H9 (cell line): Measurements from ENCODE around the gene TNFRSF6B. TPM values are rescaled to one million over a fixed set of nuclear protein-coding genes. Genes with fewer than 3 reads are reported as not detected.

Experiments
- DNase-seq: peaks from one replicate; pipeline ENCODE4 v3.0.0-alpha.2; 2017
- H2AFZ ChIP-seq: one replicate; pipeline ENCODE4 v1.6.1; 2013; ENCODE audit warnings: mild to moderate bottlenecking, low read length, control low read depth, moderate library complexity
- H2AK5ac ChIP-seq: 2 replicates; pipeline ENCODE4 v1.6.1; 2013; ENCODE audit warnings: low read length, control low read depth, mixed read lengths; ENCODE audit not compliant: insufficient read length
- H2BK120ac ChIP-seq: one replicate; pipeline ENCODE4 v1.6.1; 2013; ENCODE audit warnings: low read depth, mild to moderate bottlenecking, low read length, control low read depth, inconsistent platforms; ENCODE audit not compliant: poor library complexity, severe bottlenecking
- H2BK12ac ChIP-seq: 2 replicates; pipeline ENCODE4 v1.6.1; 2013; ENCODE audit warnings: low read length, control low read depth, mixed read lengths, low read depth; ENCODE audit not compliant: insufficient read length
- H2BK15ac ChIP-seq: 2 replicates; pipeline ENCODE4 v1.6.1; 2013; ENCODE audit warnings: low read depth, low read length, control low read depth
- H2BK20ac ChIP-seq: one replicate; pipeline ENCODE4 v1.6.1; 2013; ENCODE audit warnings: low read depth, mild to moderate bottlenecking, low read length, control low read depth, inconsistent platforms; ENCODE audit not compliant: poor library complexity, severe bottlenecking
- H2BK5ac ChIP-seq: 2 replicates; pipeline ENCODE4 v1.6.1; 2013; ENCODE audit warnings: low read length, control low read depth, mixed read lengths; ENCODE audit not compliant: insufficient read length
- H3K14ac ChIP-seq: 2 replicates; pipeline ENCODE4 v1.6.1; 2013; ENCODE audit warnings: low read length, control low read depth; ENCODE audit not compliant: insufficient read depth
- H3K18ac ChIP-seq: 2 replicates; pipeline ENCODE4 v1.6.1; 2013; ENCODE audit warnings: low read depth, mild to moderate bottlenecking, mixed read lengths, low read length, control low read depth; ENCODE audit not compliant: insufficient read length
- H3K23ac ChIP-seq: 2 replicates; pipeline ENCODE4 v1.6.1; 2013; ENCODE audit warnings: low read length, control low read depth, mixed read lengths, low read depth; ENCODE audit not compliant: insufficient read length
- H3K23me2 ChIP-seq: 2 replicates; pipeline ENCODE4 v1.6.1; 2013; ENCODE audit warnings: low read depth, mild to moderate bottlenecking, mixed read lengths, low read length, control low read depth; ENCODE audit not compliant: insufficient read length, poor library complexity, severe bottlenecking
- H3K27ac ChIP-seq: 2 replicates; pipeline ENCODE4 v1.5.1; 2013; ENCODE audit warnings: low read length, control low read depth, mixed read lengths, low read depth; ENCODE audit not compliant: insufficient read length
- H3K27me3 ChIP-seq: 2 replicates; pipeline ENCODE4 v1.6.1; 2013; ENCODE audit warnings: low read length, control low read depth, inconsistent platforms; ENCODE audit not compliant: insufficient read depth
- H3K4ac ChIP-seq: 2 replicates; pipeline ENCODE4 v1.6.1; 2013; ENCODE audit warnings: low read depth, mild to moderate bottlenecking, control low read depth, inconsistent platforms, low read length, moderate library complexity
- H3K4me1 ChIP-seq: 2 replicates; pipeline ENCODE4 v1.6.1; 2013; ENCODE audit warnings: low read length, control low read depth, inconsistent platforms; ENCODE audit not compliant: insufficient read depth
- H3K4me2 ChIP-seq: 2 replicates; pipeline ENCODE4 v1.6.1; 2013; ENCODE audit warnings: low read length, control low read depth, mixed read lengths; ENCODE audit not compliant: insufficient read length, insufficient read depth
- H3K56ac ChIP-seq: 2 replicates; pipeline ENCODE4 v1.6.1; 2013; ENCODE audit warnings: low read depth, mild to moderate bottlenecking, mixed read lengths, low read length, control low read depth; ENCODE audit not compliant: insufficient read length
- H3K79me1 ChIP-seq: 2 replicates; pipeline ENCODE4 v1.6.1; 2013; ENCODE audit warnings: low read depth, mild to moderate bottlenecking, moderate library complexity, low read length, control low read depth, inconsistent platforms; ENCODE audit not compliant: insufficient read depth, poor library complexity, severe bottlenecking
- H3K79me2 ChIP-seq: 2 replicates; pipeline ENCODE4 v1.6.1; 2013; ENCODE audit warnings: low read length, control low read depth, inconsistent platforms; ENCODE audit not compliant: insufficient read depth
- H3K9ac ChIP-seq: 2 replicates; pipeline ENCODE4 v1.6.1; 2013; ENCODE audit warnings: low read length, control low read depth, mixed read lengths; ENCODE audit not compliant: insufficient read length; ENCODE audit errors: extremely low read depth
- H3K9me3 ChIP-seq: one replicate; pipeline ENCODE4 v1.6.1; 2013; ENCODE audit warnings: low read depth, low read length, inconsistent platforms; ENCODE audit not compliant: control insufficient read depth
- H3T11ph ChIP-seq: one replicate; pipeline ENCODE4 v1.6.1; 2013; ENCODE audit warnings: mild to moderate bottlenecking, low read length, control low read depth, inconsistent platforms
- H4K20me1 ChIP-seq: one replicate; pipeline ENCODE4 v1.6.1; 2013; ENCODE audit not compliant: control insufficient read depth, insufficient read length, insufficient read depth
- H4K5ac ChIP-seq: 2 replicates; pipeline ENCODE4 v1.6.1; 2013; ENCODE audit warnings: low read depth, mild to moderate bottlenecking, mixed read lengths, low read length, control low read depth; ENCODE audit not compliant: insufficient read length
- H4K8ac ChIP-seq: replicated peaks from 2 replicates; pipeline ENCODE4 v1.6.1; 2013; ENCODE audit warnings: low read length, control low read depth, mixed read lengths, low read depth; ENCODE audit not compliant: insufficient read length
- H4K91ac ChIP-seq: 2 replicates; pipeline ENCODE4 v1.6.1; 2013; ENCODE audit warnings: low read depth, mild to moderate bottlenecking, moderate library complexity, mixed read lengths, low read length, control low read depth; ENCODE audit not compliant: insufficient read length
- H3K27ac Mint-ChIP-seq, 3 experiments: 2 replicates in 2 of 3; 3 replicates in 1 of 3; pipeline ENCODE4 v1.8.0; 2020 to 2021; ENCODE audit warnings: mixed read lengths in 3 of 3, mild to moderate bottlenecking in 1 of 3, moderate library complexity in 1 of 3
- H3K27me3 Mint-ChIP-seq: 2 replicates; pipeline ENCODE4 v1.8.0; 2021; ENCODE audit warnings: low read depth, mild to moderate bottlenecking, moderate library complexity, mixed read lengths
- H3K36me3 Mint-ChIP-seq, 3 experiments: 2 replicates in 2 of 3; 3 replicates in 1 of 3; pipeline ENCODE4 v1.8.0; 2020 to 2021; ENCODE audit warnings: low read depth in 3 of 3, mixed read lengths in 3 of 3; ENCODE audit not compliant: insufficient read depth in 1 of 3
- H3K4me1 Mint-ChIP-seq, 2 experiments: 2 replicates each; pipeline ENCODE4 v1.8.0; 2020; ENCODE audit warnings: mixed read lengths in 2 of 2
- H3K4me3 Mint-ChIP-seq, 2 experiments: 2 replicates in 1 of 2; 3 replicates in 1 of 2; pipeline ENCODE4 v1.8.0; 2020 to 2021; ENCODE audit warnings: mild to moderate bottlenecking in 2 of 2, mixed read lengths in 2 of 2, moderate library complexity in 1 of 2
- H3K9me3 Mint-ChIP-seq, 2 experiments: 2 replicates in 1 of 2; 3 replicates in 1 of 2; pipeline ENCODE4 v1.8.0; 2020; ENCODE audit warnings: mild to moderate bottlenecking in 2 of 2, mixed read lengths in 2 of 2, moderate library complexity in 1 of 2
- WGBS: extraction: QIAGEN DNeasy Blood & Tissue Kit; methylation state at CpG from one replicate; pipeline ENCODE4 v1.1.7; 2013; ENCODE audit warnings: missing lambda C conversion rate, low lambda C conversion rate, mixed read lengths; ENCODE audit not compliant: insufficient read length; ENCODE audit errors: extremely low coverage; 5-methylcytosine and 5-hydroxymethylcytosine counted together
- total RNA-seq: library from RNA; stranded (reverse); gene quantifications from 2 replicates; pipeline ENCODE4 v1.2.1, GENCODE V29; 2021
- TF ChIP-seq, protein P1 (sequence below): fragments of 200-600 bp; sonication (generic); conservative IDR thresholded peaks from 3 replicates; pipeline ENCODE4 v1.8.0; 2021; ENCODE audit warnings: antibody characterized with exemption, mild to moderate bottlenecking

Gene TNFRSF6B
- total RNA-seq, 1 experiment from 2014 or later, result not detected

DNA sequence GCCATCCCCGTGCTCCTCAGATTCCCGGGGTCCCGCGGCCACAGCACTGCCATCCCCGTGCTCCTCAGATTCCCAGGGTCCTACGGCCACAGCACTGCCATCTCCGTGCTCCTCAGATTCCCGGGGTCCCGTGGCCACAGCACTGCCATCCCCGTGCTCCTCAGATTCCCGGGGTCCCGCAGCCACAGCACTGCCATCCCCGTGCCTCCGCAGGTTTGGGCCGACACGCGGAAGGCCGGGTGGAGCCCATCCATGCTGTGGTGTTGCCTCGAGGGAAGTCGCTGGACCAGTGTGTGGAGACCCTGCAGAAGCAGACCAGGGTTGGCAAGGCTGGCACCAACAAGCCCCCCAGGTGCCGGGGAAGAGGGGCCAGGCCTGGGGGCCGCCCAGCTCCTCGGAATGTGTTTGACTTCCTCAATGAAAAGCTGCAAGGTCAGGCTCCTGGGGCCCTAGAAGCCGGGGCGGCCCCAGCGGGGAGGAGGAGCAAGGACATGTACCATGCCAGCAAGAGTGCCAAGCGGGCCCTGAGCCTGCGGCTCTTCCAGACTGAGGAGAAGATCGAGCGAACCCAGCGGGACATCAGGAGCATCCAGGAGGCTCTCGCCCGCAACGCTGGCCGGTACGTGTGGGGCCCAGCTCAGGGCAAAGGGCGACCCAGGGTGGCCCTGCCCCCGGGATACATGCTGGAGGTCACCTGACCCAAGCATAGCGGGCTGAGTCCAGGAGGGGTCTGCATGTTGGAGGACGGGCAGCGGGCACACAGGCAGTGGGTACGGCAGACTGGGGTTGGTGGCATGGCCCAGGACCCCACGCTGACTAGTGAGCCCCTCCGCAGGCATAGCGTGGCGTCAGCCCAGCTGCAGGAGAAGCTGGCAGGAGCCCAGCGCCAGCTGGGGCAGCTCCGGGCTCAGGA is 38.8 kb downstream of the TNFRSF6B start:
- H2BK5ac ChIP-seq, result no peak overlapping the region
- no peak for DNase-seq
- no peaks in the 10 kb centered on the region for H3K9me3 ChIP-seq
- no peak overlapping the region for H3K14ac ChIP-seq
- Mint-ChIP-seq H3K36me3 (peaks cover 9 to 19% (median 11%) of the 10 kb centered on the region in 3 experiments; a peak in 6 of 7 replicates), H3K27ac (no peak overlapping the region), H3K9me3 (no peaks in the 10 kb centered on the region), H3K4me3 (no peak overlapping the region), H3K27me3 (no peaks in the 10 kb centered on the region; the same call in 1 of the 2 replicates), H3K4me1 (no peaks in the 10 kb centered on the region)
- H3K4me2 ChIP-seq, result no peak overlapping the region
- H3K27ac ChIP-seq, result no peak overlapping the region
- H2AFZ ChIP-seq, result no peak overlapping the region
- no peak overlapping the region for H2BK120ac ChIP-seq
- H3K4me1 ChIP-seq, result no peaks in the 10 kb centered on the region
- H3K79me2 ChIP-seq, result no peaks in the 10 kb centered on the region
- no peak overlapping the region for H3K9ac ChIP-seq
- no CpG with 5 or more reads among the region's 48 CpGs for WGBS
- no peak overlapping the region for H2AK5ac ChIP-seq
- H3T11ph ChIP-seq, result no peak overlapping the region
- H4K91ac ChIP-seq, result no peak overlapping the region
- H4K8ac ChIP-seq, result no peak overlapping the region
- no peaks in the 10 kb centered on the region for H4K20me1 ChIP-seq
- no peak overlapping the region for H3K23ac ChIP-seq
- no peak overlapping the region for H2BK15ac ChIP-seq
- TF ChIP-seq, protein P1, sequence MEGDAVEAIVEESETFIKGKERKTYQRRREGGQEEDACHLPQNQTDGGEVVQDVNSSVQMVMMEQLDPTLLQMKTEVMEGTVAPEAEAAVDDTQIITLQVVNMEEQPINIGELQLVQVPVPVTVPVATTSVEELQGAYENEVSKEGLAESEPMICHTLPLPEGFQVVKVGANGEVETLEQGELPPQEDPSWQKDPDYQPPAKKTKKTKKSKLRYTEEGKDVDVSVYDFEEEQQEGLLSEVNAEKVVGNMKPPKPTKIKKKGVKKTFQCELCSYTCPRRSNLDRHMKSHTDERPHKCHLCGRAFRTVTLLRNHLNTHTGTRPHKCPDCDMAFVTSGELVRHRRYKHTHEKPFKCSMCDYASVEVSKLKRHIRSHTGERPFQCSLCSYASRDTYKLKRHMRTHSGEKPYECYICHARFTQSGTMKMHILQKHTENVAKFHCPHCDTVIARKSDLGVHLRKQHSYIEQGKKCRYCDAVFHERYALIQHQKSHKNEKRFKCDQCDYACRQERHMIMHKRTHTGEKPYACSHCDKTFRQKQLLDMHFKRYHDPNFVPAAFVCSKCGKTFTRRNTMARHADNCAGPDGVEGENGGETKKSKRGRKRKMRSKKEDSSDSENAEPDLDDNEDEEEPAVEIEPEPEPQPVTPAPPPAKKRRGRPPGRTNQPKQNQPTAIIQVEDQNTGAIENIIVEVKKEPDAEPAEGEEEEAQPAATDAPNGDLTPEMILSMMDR, result no peak
- no peak overlapping the region for H3K56ac ChIP-seq
- no peak overlapping the region for H2BK20ac ChIP-seq
- H3K27me3 ChIP-seq, result no peaks in the 10 kb centered on the region
- no peaks in the 10 kb centered on the region for H3K79me1 ChIP-seq
- H3K23me2 ChIP-seq, result no peaks in the 10 kb centered on the region
- H3K18ac ChIP-seq, result no peak overlapping the region
- H3K4ac ChIP-seq, result no peak overlapping the region
- no peak overlapping the region for H2BK12ac ChIP-seq
- H4K5ac ChIP-seq, result no peak overlapping the region
